K562 (cell line): ENCODE data around the gene GARNL3. TPM values are rescaled to one million over a fixed set of nuclear protein-coding genes. Genes with fewer than 3 reads are reported as not detected.

ENCODE experiments used
- ATAC-seq: fragments of 200-7000 bp; cut with Tn5 transposase; 3 replicates; pipeline ENCODE4 v1.9.1; 2020; ENCODE audit warnings: moderate library complexity
- BruUV-seq: library from RNA; stranded (reverse); fragments of 400-500 nt; replicated peaks from 2 replicates; lab custom pipeline; 2021; lab: Mats Ljungman, UMichigan
- CTCF ChIA-PET: fragments of 300-600 bp; formaldehyde crosslinking; extraction: SDS; loops from one replicate; lab custom pipeline; 2021; ENCODE audit warnings: low intra/inter-chr PET ratio; lab: Yijun Ruan, JAX
- POLR2A ChIA-PET: fragments of 300-600, 350-650 bp; sonication (Branson Sonifier 250); formaldehyde crosslinking; extraction: SDS; loops from one replicate; lab custom pipeline; 2021; ENCODE audit warnings: antibody characterized with exemption, inconsistent platforms; lab: Yijun Ruan, JAX
- DNase-seq, 4 experiments: peaks; one replicate each; pipeline versions ENCODE4 v3.0.0 to v3.0.0-alpha.2; 2011 to 2018; ENCODE audit warnings: low spot score in 3 of 4, mixed read lengths in 3 of 4; ENCODE audit errors: extremely low read depth in 1 of 4
- FAIRE-seq: peaks from 2 replicates; lab custom pipeline; 2011; peaks lifted over from hg19 to GRCh38; lab: Jason Lieb, UNC
- H2AFZ ChIP-seq: 2 replicates; pipeline ENCODE4 v1.6.0; 2011; ENCODE audit warnings: low read depth, low read length, control low read depth, inconsistent platforms
- H3K27ac ChIP-seq: fragments of 200-600 bp; 3 replicates; pipeline ENCODE4 v1.8.0; 2011; ENCODE audit warnings: low read depth, mild to moderate bottlenecking, control low read depth, inconsistent platforms, low read length, moderate library complexity, mixed read lengths; ENCODE audit errors: extremely low read depth
- H3K27me3 ChIP-seq, 2 experiments: fragments of 300-600 bp in 1 of 2; 2 replicates in 1 of 2; 3 replicates in 1 of 2; pipeline versions ENCODE4 v1.6.0 to v1.8.0; 2011; ENCODE audit warnings: inconsistent platforms in 2 of 2, low read length in 2 of 2, mild to moderate bottlenecking in 1 of 2, mixed read lengths in 1 of 2, moderate library complexity in 1 of 2; ENCODE audit not compliant: control insufficient read depth in 2 of 2, insufficient read depth in 2 of 2
- H3K36me3 ChIP-seq: fragments of 300-600 bp; 3 replicates; pipeline ENCODE4 v1.8.0; 2011; ENCODE audit warnings: mild to moderate bottlenecking, low read length, inconsistent platforms; ENCODE audit not compliant: control insufficient read depth, insufficient read depth
- H3K4me1 ChIP-seq, 2 experiments: fragments of 200-600 bp in 1 of 2; replicated peaks in 1 of 2; 2 replicates in 1 of 2; 3 replicates in 1 of 2; pipeline versions ENCODE4 v1.5.1 to v1.8.0; 2011; ENCODE audit warnings: inconsistent platforms in 2 of 2, low read length in 2 of 2, mild to moderate bottlenecking in 1 of 2, mixed read lengths in 1 of 2, moderate library complexity in 1 of 2; ENCODE audit not compliant: control insufficient read depth in 2 of 2, insufficient read depth in 2 of 2
- H3K4me2 ChIP-seq: 2 replicates; pipeline ENCODE4 v1.6.1; 2011; ENCODE audit warnings: low read length, control low read depth, inconsistent platforms, mixed read lengths; ENCODE audit not compliant: insufficient read depth
- H3K4me3 ChIP-seq: fragments of 200-600 bp; sonication (generic), shearing (Covaris generic); 2 replicates; pipeline ENCODE4 v1.5.1; 2016; ENCODE audit warnings: control low read depth, inconsistent platforms
- H3K79me2 ChIP-seq: fragments of 200-600 bp; 3 replicates; pipeline ENCODE4 v1.8.0; 2011; ENCODE audit warnings: low read length, inconsistent platforms; ENCODE audit not compliant: control insufficient read depth, insufficient read depth
- H3K9ac ChIP-seq, 2 experiments: 2 replicates each; pipeline versions ENCODE4 v1.6.0 to v1.6.1; 2011; ENCODE audit warnings: low read depth in 2 of 2, low read length in 2 of 2, control low read depth in 1 of 2, inconsistent platforms in 1 of 2, mild to moderate bottlenecking in 1 of 2, mixed read lengths in 1 of 2; ENCODE audit not compliant: insufficient read depth in 1 of 2
- H3K9me1 ChIP-seq: one replicate; pipeline ENCODE4 v1.6.0; 2011; ENCODE audit warnings: inconsistent platforms, mild to moderate bottlenecking, low read length, moderate library complexity; ENCODE audit not compliant: control insufficient read depth, insufficient read depth
- H3K9me3 ChIP-seq: replicated peaks from 2 replicates; pipeline ENCODE4 v1.5.1; 2011; ENCODE audit warnings: low read depth, low read length, inconsistent platforms; ENCODE audit not compliant: control insufficient read depth, insufficient read depth
- H4K20me1 ChIP-seq: replicated peaks from 2 replicates; pipeline ENCODE4 v1.6.1; 2011; ENCODE audit warnings: low read length, inconsistent platforms, mixed read lengths; ENCODE audit not compliant: control insufficient read depth, insufficient read depth
- FOXP1 ChIP-seq: sonication (generic); formaldehyde crosslinking; IDR thresholded peaks from 2 replicates; pipeline ENCODE4 v1.8.0; 2022; ENCODE audit warnings: mild to moderate bottlenecking, missing genetic modification reagents
- KAT8 ChIP-seq: fragments of 450-650 bp; IDR thresholded peaks from 2 replicates; pipeline ENCODE4 v1.6.1; 2016; ENCODE audit warnings: low read depth, mild to moderate bottlenecking
- TFAM ChIP-seq: fragments of 250-450 bp; sonication (Bioruptor Pico); conservative IDR thresholded peaks from 2 replicates; pipeline ENCODE4 v1.5.0; 2021; ENCODE audit warnings: mild to moderate bottlenecking, moderate library complexity
- TRIM25 ChIP-seq: fragments of 450-650 bp; IDR thresholded peaks from 2 replicates; pipeline ENCODE4 v1.7.0; 2016; ENCODE audit warnings: borderline replicate concordance
- ZBTB40 ChIP-seq, 2 experiments: fragments of 450-650 bp in 1 of 2; sonication (generic) in 1 of 2; formaldehyde crosslinking in 1 of 2; IDR thresholded peaks; 2 replicates each; pipeline versions ENCODE4 v1.7.1 to v1.9.0; 2016 to 2022; ENCODE audit warnings: inconsistent platforms in 1 of 2, mild to moderate bottlenecking in 1 of 2, missing genetic modification reagents in 1 of 2
- ZNF584 ChIP-seq: fragments of 200-800 bp; sonication (Bioruptor generic); IDR thresholded peaks from 2 replicates; pipeline ENCODE4 v1.6.1; 2016; ENCODE audit warnings: low read depth, mild to moderate bottlenecking, missing genetic modification characterization, missing compliant biosample characterization
- in situ Hi-C: fragments of 300-500 bp; cut with MboI; formaldehyde crosslinking; loops from 4 replicates; pipeline ENCODE4 v1.15.0; 2018; ENCODE audit warnings: inconsistent platforms, mixed read lengths
- intact Hi-C: fragments of 100-400 bp; cut with micrococcal nuclease; formaldehyde crosslinking; loops from 2 replicates; pipeline ENCODE4 v1.14.2; 2022
- polyA plus RNA-seq, 8 experiments: library from polyadenylated mRNA; depleted of rRNA in 4 of 8; stranded (reverse) in 5 of 8; unstranded in 3 of 8; fragments of >200 nt; fragmentation: Nextera tagmentation in 2 of 8; fragmentation: Illumina TruSeq in 1 of 8; extraction: Ambion mirVana in 2 of 8; extraction: Trizol in 1 of 8; gene quantifications; 2 replicates each; pipeline versions ENCODE4 v1.2.1 to v1.2.3, GENCODE V29; 2011 to 2014; ENCODE audit warnings: inconsistent platforms in 1 of 8, missing spikeins in 1 of 8
- total RNA-seq, 7 experiments: library from RNA; depleted of rRNA in 6 of 7; stranded (reverse); fragments of >200 nt in 6 of 7; fragmentation: Illumina TruSeq in 2 of 7; extraction: Trizol in 2 of 7; gene quantifications; 2 replicates each; pipeline versions ENCODE4 v1.2.1 to v1.2.3, GENCODE V29; 2011 to 2021; ENCODE audit warnings: low replicate concordance in 1 of 7

The GARNL3 gene
- total and polyA plus RNA-seq, 9 of the 15 experiments (the other 6 are each of a cell fraction or from before 2014, with no cell fraction given), result 0.35 to 2.7 (median 1.6) TPM

- ATAC-seq (no peak), FAIRE-seq (no peak)
- in situ Hi-C loops, result no loop called here
Measured at GRCh38 chr9:127282611-127283010, 18.0 kb downstream of the GARNL3 start.

More at GRCh38 chr9:127282611-127283010, 18.0 kb downstream of the GARNL3 start:
- no peak for TF ChIP-seq TFAM (CRISPR knock-in tag)
- no peak for TF ChIP-seq KAT8
- TF ChIP-seq ZBTB40 (IDR thresholded peaks at IDR 0.05), result no peak
- no peak for TF ChIP-seq ZBTB40 (CRISPR knock-in tag; IDR thresholded peaks at IDR 0.05)
- TF ChIP-seq ZNF584 (CRISPR knock-in tag), result no peak
- TF ChIP-seq TRIM25, result no peak
- no peak for TF ChIP-seq FOXP1 (CRISPR knock-in tag)
- no peaks in the 10 kb centered on the region for H3K4me1 ChIP-seq
- H3K9me3 ChIP-seq, result no peaks in the 10 kb centered on the region
- H3K36me3 ChIP-seq, result no peaks in the 10 kb centered on the region
- H3K9me1 ChIP-seq, result no peaks in the 10 kb centered on the region
- H4K20me1 ChIP-seq, result no peaks in the 10 kb centered on the region
- H3K79me2 ChIP-seq, result no peaks in the 10 kb centered on the region
- no peak overlapping the region for H3K9ac ChIP-seq
- no peak overlapping the region for H3K4me2 ChIP-seq
- no peak overlapping the region for H3K27ac ChIP-seq
- ChIA-PET CTCF (no interaction called here), POLR2A (no interaction called here)
- no peak overlapping the region for H3K4me3 ChIP-seq
- no TSS peak for BruUV-seq
- intact Hi-C loops, result no loop called here
- no peak for DNase-seq
- H2AFZ ChIP-seq, result no peak overlapping the region
- peaks cover 6 to 12% of the 10 kb centered on the region in 2 experiments; a peak in 3 of 5 replicates for H3K27me3 ChIP-seq
